Breast epithelium (tissue), 4 donors: ENCODE data around the gene MAP4K4. TPM values are rescaled to one million over a fixed set of nuclear protein-coding genes. Genes with fewer than 3 reads are reported as not detected.

Source experiments
- DNase-seq, 2 donors: peaks; one replicate each; pipeline ENCODE4 v3.0.0-alpha.2; 2019; ENCODE audit warnings: low spot score in 2 of 2
- H3K27ac ChIP-seq, 2 donors: fragments of 200-600 bp; sonication (generic) in 1 of 2; one replicate each; pipeline ENCODE4 v1.5.1; 2016 to 2019; ENCODE audit warnings: mild to moderate bottlenecking in 1 of 2
- H3K27me3 ChIP-seq, 2 donors: fragments of 200-600 bp; sonication (generic) in 1 of 2; one replicate each; pipeline versions ENCODE4 v1.5.1 to v1.6.0; 2017 to 2019; ENCODE audit warnings: control low read depth in 1 of 2, mild to moderate bottlenecking in 1 of 2
- H3K36me3 ChIP-seq: fragments of 200-600 bp; one replicate; pipeline ENCODE4 v1.5.1; 2019
- H3K4me1 ChIP-seq, 2 donors: fragments of 200-600 bp; sonication (generic); one replicate each; pipeline ENCODE4 v1.5.1; 2016 to 2019; ENCODE audit warnings: control low read depth in 1 of 2
- H3K4me3 ChIP-seq, 3 donors: fragments of 200-600 bp; sonication (generic); 1 replicate in 2 of 3; 2 replicates in 1 of 3; pipeline ENCODE4 v1.5.1; 2016 to 2019; ENCODE audit warnings: mild to moderate bottlenecking in 3 of 3, moderate library complexity in 2 of 3
- H3K9me3 ChIP-seq, 2 donors: fragments of 200-600 bp; sonication (generic) in 1 of 2; one replicate each; pipeline ENCODE4 v1.5.1; 2016 to 2019; ENCODE audit warnings: control low read depth in 1 of 2
- POLR2A ChIP-seq: fragments of 450-650 bp; IDR thresholded peaks from one replicate; pipeline ENCODE4 v1.6.1; 2016; ENCODE audit warnings: antibody characterized with exemption, mild to moderate bottlenecking, moderate library complexity
- POLR2AphosphoS5 ChIP-seq, 3 donors: sonication (generic); formaldehyde crosslinking; IDR thresholded peaks; one replicate each; pipeline ENCODE4 v1.6.1; 2017; ENCODE audit warnings: antibody characterized with exemption in 3 of 3
- intact Hi-C: fragments of 100-400 bp; cut with DNase I; formaldehyde crosslinking; loops from one replicate; pipeline ENCODE4 v1.15.1; 2023; ENCODE audit warnings: low total_unique reads
- total RNA-seq, 3 donors: library from RNA; depleted of rRNA; stranded (reverse); fragments of >200 nt; gene quantifications; one replicate each; pipeline ENCODE4 v1.1.0, GENCODE V29; 2016
- TF ChIP-seq, protein P1 (sequence below), 3 donors: fragments of 450-650 bp; IDR thresholded peaks; one replicate each; pipeline ENCODE4 v1.5.1; 2016 to 2017; ENCODE audit warnings: antibody characterized with exemption in 3 of 3, mild to moderate bottlenecking in 3 of 3, moderate library complexity in 3 of 3

The MAP4K4 gene
- total RNA-seq, 3 donors from 2014 or later: 62.1 to 89.1 (median 74.7) TPM

- no peaks in the 10 kb centered on the region for H3K9me3 ChIP-seq
- no peak for DNase-seq
- no peaks in the 10 kb centered on the region for H3K36me3 ChIP-seq
- intact Hi-C loops: no loop called here
- H3K27ac ChIP-seq: no peak overlapping the region
- no peak overlapping the region for H3K4me3 ChIP-seq
- no peaks in the 10 kb centered on the region for H3K27me3 ChIP-seq
- H3K4me1 ChIP-seq: no peaks in the 10 kb centered on the region
- TF ChIP-seq, protein P1, sequence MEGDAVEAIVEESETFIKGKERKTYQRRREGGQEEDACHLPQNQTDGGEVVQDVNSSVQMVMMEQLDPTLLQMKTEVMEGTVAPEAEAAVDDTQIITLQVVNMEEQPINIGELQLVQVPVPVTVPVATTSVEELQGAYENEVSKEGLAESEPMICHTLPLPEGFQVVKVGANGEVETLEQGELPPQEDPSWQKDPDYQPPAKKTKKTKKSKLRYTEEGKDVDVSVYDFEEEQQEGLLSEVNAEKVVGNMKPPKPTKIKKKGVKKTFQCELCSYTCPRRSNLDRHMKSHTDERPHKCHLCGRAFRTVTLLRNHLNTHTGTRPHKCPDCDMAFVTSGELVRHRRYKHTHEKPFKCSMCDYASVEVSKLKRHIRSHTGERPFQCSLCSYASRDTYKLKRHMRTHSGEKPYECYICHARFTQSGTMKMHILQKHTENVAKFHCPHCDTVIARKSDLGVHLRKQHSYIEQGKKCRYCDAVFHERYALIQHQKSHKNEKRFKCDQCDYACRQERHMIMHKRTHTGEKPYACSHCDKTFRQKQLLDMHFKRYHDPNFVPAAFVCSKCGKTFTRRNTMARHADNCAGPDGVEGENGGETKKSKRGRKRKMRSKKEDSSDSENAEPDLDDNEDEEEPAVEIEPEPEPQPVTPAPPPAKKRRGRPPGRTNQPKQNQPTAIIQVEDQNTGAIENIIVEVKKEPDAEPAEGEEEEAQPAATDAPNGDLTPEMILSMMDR (IDR thresholded peaks at IDR 0.05): no peak
- TF ChIP-seq POLR2AphosphoS5 (IDR thresholded peaks at IDR 0.05) (no peak), POLR2A (no peak)
These were observed 13.2 kb upstream of the MAP4K4 start for GRCh38 chr2:101684313-101684712.

- Histone ChIP-seq H3K27ac (no peak overlapping the region), H3K9me3 (no peaks in the 10 kb centered on the region), H3K4me3 (no peak overlapping the region), H3K4me1 (no peaks in the 10 kb centered on the region), H3K27me3 (no peaks in the 10 kb centered on the region), H3K36me3 (no peaks in the 10 kb centered on the region)
- intact Hi-C loops: loop anchor here (5.0 kb wide), 1 partner anchor 1156 kb away; no protein-coding TSS in a partner anchor
- no peak for TF ChIP-seq POLR2AphosphoS5 (IDR thresholded peaks at IDR 0.05)
- no peak for TF ChIP-seq POLR2A
- TF ChIP-seq, protein P1 (IDR thresholded peaks at IDR 0.05): no peak
- DNase-seq: no peak
These were observed 9.2 kb upstream of the MAP4K4 start for GRCh38 chr2:101688261-101688660.

- DNase-seq: no peak
- TF ChIP-seq, protein P1 (IDR thresholded peaks at IDR 0.05): no peak
- no peak for TF ChIP-seq POLR2A
- no peak for TF ChIP-seq POLR2AphosphoS5 (IDR thresholded peaks at IDR 0.05)
- Histone ChIP-seq H3K36me3 (no peaks in the 10 kb centered on the region), H3K4me1 (no peaks in the 10 kb centered on the region), H3K9me3 (no peaks in the 10 kb centered on the region), H3K27me3 (no peaks in the 10 kb centered on the region), H3K4me3 (no peak overlapping the region), H3K27ac (no peak overlapping the region)
- intact Hi-C loops: loop anchor here (5.0 kb wide), 1 partner anchor 1157 kb away; no protein-coding TSS in a partner anchor
These were observed 8.2 kb upstream of the MAP4K4 start for GRCh38 chr2:101689114-101689825.

- DNase-seq: no peak
- TF ChIP-seq POLR2A: no peak
- no peak for TF ChIP-seq POLR2AphosphoS5 (IDR thresholded peaks at IDR 0.05)
- TF ChIP-seq, protein P1 (IDR thresholded peaks at IDR 0.05): no peak
- no peaks in the 10 kb centered on the region for H3K27me3 ChIP-seq
- intact Hi-C loops: no loop called here
- H3K36me3 ChIP-seq: no peaks in the 10 kb centered on the region
- H3K27ac ChIP-seq: no peak overlapping the region
- H3K4me1 ChIP-seq: no peaks in the 10 kb centered on the region
- no peak overlapping the region for H3K4me3 ChIP-seq
- H3K9me3 ChIP-seq: no peaks in the 10 kb centered on the region
These were observed 6.9 kb upstream of the MAP4K4 start for GRCh38 chr2:101690547-101691152.

- Histone ChIP-seq H3K9me3 (no peaks in the 10 kb centered on the region), H3K36me3 (no peaks in the 10 kb centered on the region), H3K27ac (no peak overlapping the region), H3K4me1 (no peaks in the 10 kb centered on the region), H3K27me3 (no peaks in the 10 kb centered on the region), H3K4me3 (no peak overlapping the region)
- intact Hi-C loops: no loop called here
- TF ChIP-seq POLR2AphosphoS5 (IDR thresholded peaks at IDR 0.05) (no peak), POLR2A (no peak)
- TF ChIP-seq, protein P1 (IDR thresholded peaks at IDR 0.05): no peak
- no peak for DNase-seq
These were observed 5.5 kb upstream of the MAP4K4 start for GRCh38 chr2:101692041-101692440.
